Right lobe of liver (tissue), 6 donors: Measurements from ENCODE around the gene ARHGAP23. TPM values are rescaled to one million over a fixed set of nuclear protein-coding genes. Genes with fewer than 3 reads are reported as not detected.

Experiments
- ATAC-seq, 4 donors: fragments of 200-7000 bp; cut with Tn5 transposase; one replicate each; pipeline ENCODE4 v1.9.1; 2020; ENCODE audit warnings: mild to moderate bottlenecking in 4 of 4, moderate library complexity in 4 of 4
- DNase-seq, 3 donors: peaks; one replicate each; pipeline ENCODE4 v3.0.0-alpha.2; 2020
- H3K27ac ChIP-seq, 3 donors: fragments of 200-600 bp; one replicate each; pipeline ENCODE4 v1.8.0; 2022
- H3K27me3 ChIP-seq, 2 donors: fragments of 200-600 bp; one replicate each; pipeline ENCODE4 v1.8.0; 2022
- H3K36me3 ChIP-seq, 4 donors: fragments of 200-600 bp; sonication (generic) in 1 of 4; one replicate each; pipeline versions ENCODE4 v1.5.1 to v1.8.0; 2017 to 2022; ENCODE audit warnings: control low read depth in 1 of 4
- H3K4me1 ChIP-seq, 4 donors: fragments of 200-600 bp; sonication (generic) in 1 of 4; one replicate each; pipeline versions ENCODE4 v1.5.1 to v1.8.0; 2017 to 2022; ENCODE audit warnings: control low read depth in 1 of 4
- H3K4me3 ChIP-seq, 3 donors: fragments of 200-600 bp; one replicate each; pipeline ENCODE4 v1.8.0; 2022
- H3K9me3 ChIP-seq, 4 donors: fragments of 200-600 bp; sonication (generic) in 1 of 4; one replicate each; pipeline versions ENCODE4 v1.5.1 to v1.8.0; 2017 to 2022; ENCODE audit warnings: control low read depth in 1 of 4
- CTCF ChIP-seq, 4 donors: fragments of 200-600 bp in 3 of 4; fragments of 450-650 bp in 1 of 4; IDR thresholded peaks; one replicate each; pipeline versions ENCODE4 v1.5.1 to v1.8.0; 2016 to 2022; ENCODE audit warnings: antibody characterized with exemption in 4 of 4, mild to moderate bottlenecking in 2 of 4
- POLR2A ChIP-seq: fragments of 450-650 bp; IDR thresholded peaks from one replicate; pipeline ENCODE4 v1.6.1; 2017; ENCODE audit warnings: antibody characterized with exemption, mild to moderate bottlenecking
- WGBS: methylation state at CpG from one replicate; pipeline ENCODE4 v1.1.6; 2018; ENCODE audit warnings: low coverage, low lambda C conversion rate; ENCODE audit not compliant: insufficient coverage; ENCODE audit errors: missing lambda C conversion rate; 5-methylcytosine and 5-hydroxymethylcytosine counted together
- intact Hi-C, 2 donors: fragments of 100-400 bp; cut with DNase I; formaldehyde crosslinking; loops; one replicate each; pipeline versions ENCODE4 v1.11.2 to v1.14.1; 2022
- long read RNA-seq: library from polyadenylated mRNA; unstranded; transcript quantifications from one replicate; pipeline ENCODE4 v2.0.0, GENCODE V29; 2019
- total RNA-seq, 6 experiments: library from RNA; depleted of rRNA in 2 of 6; stranded (reverse); fragments of >200 nt in 2 of 6; fragmentation: NEBNext Ultra II Directional in 3 of 6; extraction: Animal tissue kit (Norgen Biotek cat#: 25700) in 3 of 6; gene quantifications; one replicate each; pipeline versions ENCODE4 v1.1.0 to v1.2.4, GENCODE V29; 2016 to 2023
- donor health status: DM: no; HTN: yes; CAD: no.
- donor health status: DM: no; HTN: no; CAD: no.
- donor health status: DM: no; HTN: no; CAD: no.
- donor health status: DM: no; HTN: yes; CAD: no.
- donor health status: DM: no; HTN: yes; CAD: no.

The ARHGAP23 gene, protein sequence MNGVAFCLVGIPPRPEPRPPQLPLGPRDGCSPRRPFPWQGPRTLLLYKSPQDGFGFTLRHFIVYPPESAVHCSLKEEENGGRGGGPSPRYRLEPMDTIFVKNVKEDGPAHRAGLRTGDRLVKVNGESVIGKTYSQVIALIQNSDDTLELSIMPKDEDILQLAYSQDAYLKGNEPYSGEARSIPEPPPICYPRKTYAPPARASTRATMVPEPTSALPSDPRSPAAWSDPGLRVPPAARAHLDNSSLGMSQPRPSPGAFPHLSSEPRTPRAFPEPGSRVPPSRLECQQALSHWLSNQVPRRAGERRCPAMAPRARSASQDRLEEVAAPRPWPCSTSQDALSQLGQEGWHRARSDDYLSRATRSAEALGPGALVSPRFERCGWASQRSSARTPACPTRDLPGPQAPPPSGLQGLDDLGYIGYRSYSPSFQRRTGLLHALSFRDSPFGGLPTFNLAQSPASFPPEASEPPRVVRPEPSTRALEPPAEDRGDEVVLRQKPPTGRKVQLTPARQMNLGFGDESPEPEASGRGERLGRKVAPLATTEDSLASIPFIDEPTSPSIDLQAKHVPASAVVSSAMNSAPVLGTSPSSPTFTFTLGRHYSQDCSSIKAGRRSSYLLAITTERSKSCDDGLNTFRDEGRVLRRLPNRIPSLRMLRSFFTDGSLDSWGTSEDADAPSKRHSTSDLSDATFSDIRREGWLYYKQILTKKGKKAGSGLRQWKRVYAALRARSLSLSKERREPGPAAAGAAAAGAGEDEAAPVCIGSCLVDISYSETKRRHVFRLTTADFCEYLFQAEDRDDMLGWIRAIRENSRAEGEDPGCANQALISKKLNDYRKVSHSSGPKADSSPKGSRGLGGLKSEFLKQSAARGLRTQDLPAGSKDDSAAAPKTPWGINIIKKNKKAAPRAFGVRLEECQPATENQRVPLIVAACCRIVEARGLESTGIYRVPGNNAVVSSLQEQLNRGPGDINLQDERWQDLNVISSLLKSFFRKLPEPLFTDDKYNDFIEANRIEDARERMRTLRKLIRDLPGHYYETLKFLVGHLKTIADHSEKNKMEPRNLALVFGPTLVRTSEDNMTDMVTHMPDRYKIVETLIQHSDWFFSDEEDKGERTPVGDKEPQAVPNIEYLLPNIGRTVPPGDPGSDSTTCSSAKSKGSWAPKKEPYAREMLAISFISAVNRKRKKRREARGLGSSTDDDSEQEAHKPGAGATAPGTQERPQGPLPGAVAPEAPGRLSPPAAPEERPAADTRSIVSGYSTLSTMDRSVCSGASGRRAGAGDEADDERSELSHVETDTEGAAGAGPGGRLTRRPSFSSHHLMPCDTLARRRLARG (N-terminal part only)
- 1 to 10 TPM; 1.4 to 9.5 (median 3.8) TPM for total RNA-seq
- long read RNA-seq = 0 reads

DNA sequence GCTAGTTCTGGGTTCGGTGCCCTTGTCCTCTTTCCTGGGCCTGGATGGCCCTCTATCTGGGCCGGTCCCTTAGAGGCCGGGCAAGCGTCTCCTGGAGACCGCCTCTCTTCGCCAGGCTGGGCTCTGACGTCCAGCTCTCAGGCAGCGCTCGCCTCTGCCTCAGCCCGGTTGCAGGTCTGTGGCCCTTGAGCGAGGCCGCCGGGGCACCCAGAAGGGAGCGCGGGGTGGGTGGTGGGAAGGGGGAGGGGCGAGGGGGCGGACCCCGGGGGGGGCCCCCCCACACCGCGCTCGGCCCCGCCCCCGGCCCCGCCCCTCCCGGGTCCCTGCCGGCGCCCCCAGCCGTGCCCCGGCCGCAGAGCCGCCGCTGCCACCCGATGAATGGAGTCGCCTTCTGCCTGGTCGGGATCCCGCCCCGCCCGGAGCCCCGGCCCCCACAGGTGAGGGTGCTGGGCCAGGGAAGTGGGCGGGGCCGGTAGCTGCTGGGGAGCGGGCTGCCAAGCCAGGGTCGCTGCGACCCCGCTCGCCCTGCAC lies at the start of gene ARHGAP23:
TSS of gene ARHGAP23 (plus strand) at position 353 of the 531 bp plus-strand sequence. CDS start at position 375, 22 bp downstream.
- Histone ChIP-seq H3K4me1 (peaks cover 0 to 7% (median 0%) of the 10 kb centered on the region in 4 donors), H3K27ac (peak within 1 kb of the TSS; percentile 43 to 69 (median 51)), H3K36me3 (no peaks in the 10 kb centered on the region), H3K27me3 (no peaks in the 10 kb centered on the region), H3K4me3 (peak within 1 kb of the TSS; percentile 63 to 78 (median 65)), H3K9me3 (no peaks in the 10 kb centered on the region)
- intact Hi-C loops = loop anchor here (10.0 kb wide), 1 partner anchor 57 kb away; no protein-coding TSS in a partner anchor
- WGBS = 1% methylated on average over 10 of the region's 46 CpGs
- TF ChIP-seq POLR2A = no peak
- no peak for TF ChIP-seq CTCF (IDR thresholded peaks at IDR 0.05)
- DNase-seq (peak in 2 of 3 donors; percentile 65 to 67), ATAC-seq (peak; percentile 62 to 67 (median 64))

- Histone ChIP-seq H3K27me3 (no peaks in the 10 kb centered on the region), H3K27ac (no peak overlapping the region), H3K4me3 (no peak overlapping the region), H3K36me3 (peaks cover 0 to 25% (median 4%) of the 10 kb centered on the region in 4 donors), H3K9me3 (no peaks in the 10 kb centered on the region), H3K4me1 (no peaks in the 10 kb centered on the region)
- TF ChIP-seq CTCF (IDR thresholded peaks at IDR 0.05) (no peak), POLR2A (no peak)
- ATAC-seq (no peak), DNase-seq (no peak)
- intact Hi-C loops = no loop called here
- WGBS = 71% methylated on average over 1 of the region's 1 CpG
These were observed 48.8 kb upstream of the ARHGAP23 start for GRCh38 chr17:38379448-38379847.

GRCh38 chr17:38395090-38395489 lies 33.2 kb upstream of the ARHGAP23 start:
- Histone ChIP-seq H3K9me3 (no peaks in the 10 kb centered on the region), H3K27ac (no peak overlapping the region), H3K27me3 (no peaks in the 10 kb centered on the region), H3K4me3 (no peak overlapping the region), H3K4me1 (no peaks in the 10 kb centered on the region), H3K36me3 (peaks cover 0 to 32% (median 18%) of the 10 kb centered on the region in 4 donors)
- no peak for DNase-seq
- 90% methylated on average over 4 of the region's 4 CpGs for WGBS
- TF ChIP-seq POLR2A = no peak
- no peak for TF ChIP-seq CTCF (IDR thresholded peaks at IDR 0.05)
- intact Hi-C loops = no loop called here
- ATAC-seq = no peak

GRCh38 chr17:38397227-38397626 lies 31.0 kb upstream of the ARHGAP23 start:
- peaks cover 0 to 42% (median 21%) of the 10 kb centered on the region in 4 donors for H3K36me3 ChIP-seq
- H3K27ac ChIP-seq = no peak overlapping the region
- no peaks in the 10 kb centered on the region for H3K9me3 ChIP-seq
- ATAC-seq = no peak
- no peaks in the 10 kb centered on the region for H3K27me3 ChIP-seq
- TF ChIP-seq CTCF (IDR thresholded peaks at IDR 0.05) (no peak), POLR2A (no peak)
- intact Hi-C loops = no loop called here
- H3K4me3 ChIP-seq = no peak overlapping the region
- H3K4me1 ChIP-seq = no peaks in the 10 kb centered on the region
- WGBS = 100% methylated on average over 1 of the region's 2 CpGs
- DNase-seq = no peak
